Measurements from ENCODE around the gene FTO. TPM values are rescaled to one million over a fixed set of nuclear protein-coding genes. Genes with fewer than 3 reads are reported as not detected.

The FTO gene
- polyA plus RNA-seq, 2 of the 4 experiments (the other 2 are of a cell fraction): 48.7 to 101 TPM

GRCh38 chr16:53662072-53662471 lies 41.9 kb upstream of the FTO start:
- ATAC-seq (no peak), DNase-seq (ENCODE audit: low read depth in 1 of 2, low spot score in 1 of 2) (no peak), FAIRE-seq (no peak)
- WGBS (ENCODE audit: missing lambda C conversion rate): 93% methylated on average over 1 of the region's 1 CpG
- H3K4me3 ChIP-seq: no peak overlapping the region
- no peaks in the 10 kb centered on the region for H3K4me1 ChIP-seq
- H3K27ac ChIP-seq: no peak overlapping the region
- ChIA-PET CTCF (no interaction called here), POLR2A (no interaction called here)
- no peaks in the 10 kb centered on the region for H3K9me3 ChIP-seq
- H3K4me2 ChIP-seq: no peak overlapping the region
- TF ChIP-seq HES2 (IDR thresholded peaks at IDR 0.05) (no peak), POLR2A (IDR thresholded peaks at IDR 0.05; ENCODE audit: low read length) (no peak), ZNF302 (CRISPR knock-in tag; IDR thresholded peaks at IDR 0.05) (no peak), NR3C1 (IDR thresholded peaks at IDR 0.05) (no peak), KDM5A (IDR thresholded peaks at IDR 0.05) (no peak), MAX (IDR thresholded peaks at IDR 0.05) (no peak), HDAC2 (IDR thresholded peaks at IDR 0.05) (no peak), FOXS1 (CRISPR knock-in tag; IDR thresholded peaks at IDR 0.05) (no peak), ZC3H11A (IDR thresholded peaks at IDR 0.05) (no peak), CBX8 (IDR thresholded peaks at IDR 0.05) (no peak), ATOH8 (CRISPR knock-in tag; IDR thresholded peaks at IDR 0.05; ENCODE audit: low read depth) (no peak), REST (IDR thresholded peaks at IDR 0.05) (no peak), RCOR1 (IDR thresholded peaks at IDR 0.05; ENCODE audit: low read depth, low read length) (no peak)

- no peak overlapping the region for H3K4me3 ChIP-seq
- no peaks in the 10 kb centered on the region for H3K9me3 ChIP-seq
- TF ChIP-seq CHD2 (IDR thresholded peaks at IDR 0.05; ENCODE audit: low read length, partially characterized antibody): no peak
- TF ChIP-seq RNF2 (IDR thresholded peaks at IDR 0.05; ENCODE audit: borderline replicate concordance, low read depth): no peak
- no peak for TF ChIP-seq BHLHE40 (IDR thresholded peaks at IDR 0.05; ENCODE audit: low read depth, low read length)
- TF ChIP-seq FOSB (CRISPR knock-in tag; IDR thresholded peaks at IDR 0.05): no peak
- no peak for TF ChIP-seq NR3C1 (IDR thresholded peaks at IDR 0.05)
- no peak for TF ChIP-seq ELK1 (IDR thresholded peaks at IDR 0.05; ENCODE audit: low read depth, low read length)
- TF ChIP-seq RAD21 (conservative IDR thresholded peaks at IDR 0.05 in 1 of 2, IDR thresholded peaks at IDR 0.05 in 1 of 2): no peak
- TF ChIP-seq CBX2 (IDR thresholded peaks at IDR 0.05; ENCODE audit: borderline replicate concordance, low read depth): no peak
- no peak for DNase-seq (ENCODE audit: low read depth in 1 of 2, low spot score in 1 of 2)
- WGBS (ENCODE audit: missing lambda C conversion rate): 77% methylated on average over 7 of the region's 7 CpGs
- no peak overlapping the region for H3K4me2 ChIP-seq
- ChIA-PET CTCF (no interaction called here), POLR2A (interaction anchor here (0.6 kb wide), 1 partner anchor 212 kb away, joined by 3 read pairs; no protein-coding TSS in a partner anchor)
- H3K27ac ChIP-seq: no peak overlapping the region
- peaks cover 10% of the 10 kb centered on the region; the same call in 2 of the 3 replicates for H3K4me1 ChIP-seq
- FAIRE-seq: no peak
- no peak for ATAC-seq
Measured at GRCh38 chr16:53664724-53665345, 39.1 kb upstream of the FTO start.

Measured in A549 (cell line).